ENCODE data around the gene PPP2R2B. TPM values are rescaled to one million over a fixed set of nuclear protein-coding genes. Genes with fewer than 3 reads are reported as not detected.

PPP2R2B gene
- total RNA-seq, 1 donor from 2014 or later, result 1.2 TPM

GRCh38 chr5:146751054-146751453 is 127.5 kb downstream of the PPP2R2B start:
- DNase-seq (ENCODE audit: low read depth), result no peak
- TF ChIP-seq CTCF (IDR thresholded peaks at IDR 0.05; ENCODE audit: insufficient read depth, low read length, poor library complexity, severe bottlenecking), result no peak
- no peaks in the 10 kb centered on the region for H3K27me3 ChIP-seq (ENCODE audit: control insufficient read depth, insufficient read depth, low read length)
- H3K36me3 ChIP-seq (ENCODE audit: control insufficient read depth, insufficient read depth, low read length), result no peaks in the 10 kb centered on the region
- H3K4me3 ChIP-seq (ENCODE audit: low read depth, low read length), result no peak overlapping the region

GRCh38 chr5:146748533-146748932 is 130.0 kb downstream of the PPP2R2B start:
- TF ChIP-seq CTCF (IDR thresholded peaks at IDR 0.05; ENCODE audit: insufficient read depth, low read length, poor library complexity, severe bottlenecking), result no peak
- H3K4me3 ChIP-seq (ENCODE audit: low read depth, low read length), result no peak overlapping the region
- H3K36me3 ChIP-seq (ENCODE audit: control insufficient read depth, insufficient read depth, low read length), result no peaks in the 10 kb centered on the region
- no peaks in the 10 kb centered on the region for H3K27me3 ChIP-seq (ENCODE audit: control insufficient read depth, insufficient read depth, low read length)
- DNase-seq (ENCODE audit: low read depth), result no peak

GRCh38 chr5:146745931-146746577 is 132.5 kb downstream of the PPP2R2B start:
- H3K36me3 ChIP-seq (ENCODE audit: control insufficient read depth, insufficient read depth, low read length), result no peaks in the 10 kb centered on the region
- TF ChIP-seq CTCF (IDR thresholded peaks at IDR 0.05; ENCODE audit: insufficient read depth, low read length, poor library complexity, severe bottlenecking), result no peak
- H3K4me3 ChIP-seq (ENCODE audit: low read depth, low read length), result no peak overlapping the region
- H3K27me3 ChIP-seq (ENCODE audit: control insufficient read depth, insufficient read depth, low read length), result no peaks in the 10 kb centered on the region
- no peak for DNase-seq (ENCODE audit: low read depth)

- Histone ChIP-seq H3K36me3 (ENCODE audit: control insufficient read depth, insufficient read depth, low read length) (no peaks in the 10 kb centered on the region), H3K4me3 (ENCODE audit: low read depth, low read length) (no peak overlapping the region), H3K27me3 (ENCODE audit: control insufficient read depth, insufficient read depth, low read length) (no peaks in the 10 kb centered on the region)
- TF ChIP-seq CTCF (IDR thresholded peaks at IDR 0.05; ENCODE audit: insufficient read depth, low read length, poor library complexity, severe bottlenecking), result no peak
- no peak for DNase-seq (ENCODE audit: low read depth)
These were observed 134.3 kb downstream of the PPP2R2B start for GRCh38 chr5:146744068-146744745.

GRCh38 chr5:146734936-146735577 is 143.5 kb downstream of the PPP2R2B start:
- no peak for TF ChIP-seq CTCF (IDR thresholded peaks at IDR 0.05; ENCODE audit: insufficient read depth, low read length, poor library complexity, severe bottlenecking)
- Histone ChIP-seq H3K4me3 (ENCODE audit: low read depth, low read length) (no peak overlapping the region), H3K27me3 (ENCODE audit: control insufficient read depth, insufficient read depth, low read length) (no peaks in the 10 kb centered on the region), H3K36me3 (ENCODE audit: control insufficient read depth, insufficient read depth, low read length) (no peaks in the 10 kb centered on the region)
- no peak for DNase-seq (ENCODE audit: low read depth)

All from kidney epithelial cell (primary cell).